Placental epithelial cell (primary cell): ENCODE measurements around the gene CCDC50. TPM values are rescaled to one million over a fixed set of nuclear protein-coding genes. Genes with fewer than 3 reads are reported as not detected.

Experiments used
- total RNA-seq: library from RNA; depleted of rRNA; stranded (reverse); fragments of >200 nt; gene quantifications from 2 replicates; pipeline ENCODE4 v1.2.3, GENCODE V29; 2012

Gene CCDC50, protein sequence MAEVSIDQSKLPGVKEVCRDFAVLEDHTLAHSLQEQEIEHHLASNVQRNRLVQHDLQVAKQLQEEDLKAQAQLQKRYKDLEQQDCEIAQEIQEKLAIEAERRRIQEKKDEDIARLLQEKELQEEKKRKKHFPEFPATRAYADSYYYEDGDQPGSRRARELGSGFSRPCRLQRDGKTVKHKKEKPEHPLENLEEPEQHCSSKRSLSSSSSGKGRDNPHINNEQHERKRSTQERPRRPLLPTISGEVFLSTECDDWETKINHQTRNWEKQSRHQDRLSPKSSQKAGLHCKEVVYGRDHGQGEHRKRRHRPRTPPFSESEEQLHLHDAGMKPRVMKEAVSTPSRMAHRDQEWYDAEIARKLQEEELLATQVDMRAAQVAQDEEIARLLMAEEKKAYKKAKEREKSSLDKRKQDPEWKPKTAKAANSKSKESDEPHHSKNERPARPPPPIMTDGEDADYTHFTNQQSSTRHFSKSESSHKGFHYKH
- 43.6 and 62.1 TPM in 2 replicates for total RNA-seq

DNA sequence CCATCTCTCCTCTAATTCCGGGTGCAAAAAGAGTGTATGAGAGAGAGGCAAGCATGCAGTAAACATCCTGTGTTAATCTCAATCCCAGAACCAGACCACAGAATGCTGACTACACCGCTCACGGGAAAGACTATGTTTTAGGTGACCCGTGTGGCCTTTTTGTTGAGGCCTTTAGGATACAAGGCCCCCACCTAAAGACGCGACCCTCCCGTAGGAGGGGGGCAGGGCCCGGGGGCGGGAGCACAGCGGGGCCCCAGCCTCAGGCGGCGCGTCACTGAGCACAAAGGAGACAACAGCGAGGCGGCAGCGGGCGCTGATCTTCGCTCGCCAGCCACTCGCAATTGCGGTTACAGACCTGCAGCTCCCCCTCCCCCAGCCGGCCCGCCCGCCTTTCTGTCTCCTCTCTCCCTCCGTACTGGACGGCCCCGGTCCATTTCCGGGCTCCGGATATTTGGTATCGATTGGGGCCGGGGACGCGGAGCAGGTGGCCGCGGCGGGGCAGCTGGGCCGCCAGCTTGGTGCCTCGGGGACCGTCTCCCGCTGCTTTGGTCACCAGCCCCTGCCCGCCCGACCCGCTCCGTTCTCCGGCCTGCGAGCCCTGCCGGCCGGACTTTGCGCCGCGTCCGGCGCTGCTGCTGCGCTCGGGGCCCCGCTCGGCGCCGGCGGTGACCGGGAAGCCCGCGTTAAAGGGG is at the start of gene CCDC50:
TSS of gene CCDC50 (plus strand) at position 433 of the 692 bp plus-strand sequence. CDS start 281 bp downstream, outside the sequence.

DNA sequence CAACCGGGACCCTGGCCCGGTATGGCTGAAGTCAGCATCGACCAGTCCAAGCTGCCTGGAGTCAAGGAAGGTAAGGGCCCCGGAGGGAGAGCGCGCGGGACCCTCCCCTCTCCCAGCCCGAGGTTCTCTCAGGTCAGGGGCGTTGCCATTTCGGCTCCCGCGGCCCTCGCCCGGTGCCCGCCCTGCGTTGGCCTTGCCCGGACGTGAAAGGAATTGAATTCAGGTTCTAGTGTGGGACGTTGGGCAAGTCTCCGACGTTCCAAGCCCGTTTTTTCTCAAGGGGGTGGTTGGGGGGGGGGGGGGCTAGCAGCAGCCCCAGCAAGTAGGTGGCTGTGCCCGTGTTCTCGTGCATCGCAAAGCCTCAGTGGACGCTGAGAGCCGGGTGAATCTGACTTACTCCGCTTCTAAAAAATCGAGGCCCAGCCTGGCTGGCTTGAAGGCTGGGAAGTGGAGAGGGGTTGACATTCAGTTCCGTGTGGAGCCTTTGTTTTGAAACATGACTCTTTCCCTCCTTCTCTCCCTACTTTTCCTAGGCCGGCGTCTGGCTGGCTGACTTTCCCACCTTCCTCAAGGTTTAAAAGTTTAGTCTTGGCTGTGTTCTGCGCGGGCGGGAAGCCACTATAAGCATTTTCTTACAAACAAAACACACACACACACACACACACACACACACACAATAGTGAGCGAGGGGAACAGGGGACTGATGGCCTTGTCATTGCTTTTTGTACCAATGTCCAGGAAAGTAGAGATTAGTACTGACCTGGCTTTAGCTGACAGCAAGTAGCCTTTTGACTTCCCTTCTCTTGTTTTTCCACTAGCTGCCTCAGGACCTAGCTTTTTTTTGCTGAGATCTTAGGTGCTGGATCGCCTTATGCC is 698 bp downstream of the CCDC50 start, which contains the start of gene UTS2B:
TSS of gene UTS2B (minus strand) at position 873 of the 876 bp plus-strand sequence. CDS start 48,337 bp downstream, outside the sequence.

Other genes with a start within 250 kb of the CCDC50 start
- gene OSTN, start 130.2 kb upstream of the CCDC50 start, total RNA-seq = not detected in 2 replicates
- gene UTS2B, start 1.1 kb downstream of the CCDC50 start, total RNA-seq = 0.79 and 1.3 TPM in 2 replicates
- not detected in 2 replicates for gene PYDC2, start 131.8 kb downstream of the CCDC50 start, total RNA-seq